Osteocyte (in vitro differentiated cells): ENCODE results near the gene DNTTIP2. TPM values are rescaled to one million over a fixed set of nuclear protein-coding genes. Genes with fewer than 3 reads are reported as not detected.
"Not testable (repeated sequence)": the region's sequence is repeated elsewhere in the genome, so short reads cannot be mapped to it uniquely, and the experiment has no call there.

Source experiments
- DNase-seq: peaks from one replicate; pipeline ENCODE4 v3.0.0; 2021; ENCODE audit warnings: mixed read lengths; ENCODE audit not compliant: unreplicated experiment; ENCODE audit errors: extremely low spot score
- H3K27ac Mint-ChIP-seq: one replicate; pipeline ENCODE4 v1.8.0; 2021; ENCODE audit warnings: mild to moderate bottlenecking, mixed read lengths; ENCODE audit not compliant: unreplicated experiment
- H3K27me3 Mint-ChIP-seq: one replicate; pipeline ENCODE4 v1.8.0; 2021; ENCODE audit warnings: mixed read lengths; ENCODE audit not compliant: unreplicated experiment
- H3K36me3 Mint-ChIP-seq: one replicate; pipeline ENCODE4 v1.8.0; 2021; ENCODE audit warnings: mixed read lengths; ENCODE audit not compliant: unreplicated experiment
- H3K4me1 Mint-ChIP-seq: one replicate; pipeline ENCODE4 v1.8.0; 2021; ENCODE audit warnings: mixed read lengths; ENCODE audit not compliant: unreplicated experiment
- H3K4me3 Mint-ChIP-seq: one replicate; pipeline ENCODE4 v1.8.0; 2021; ENCODE audit warnings: mild to moderate bottlenecking, moderate library complexity, mixed read lengths; ENCODE audit not compliant: unreplicated experiment
- H3K9me3 Mint-ChIP-seq: one replicate; pipeline ENCODE4 v1.8.0; 2021; ENCODE audit warnings: mixed read lengths; ENCODE audit not compliant: unreplicated experiment
- CTCF ChIP-seq: fragments of 200-600 bp; sonication (generic); IDR thresholded peaks from 2 replicates; pipeline ENCODE4 v1.5.0; 2021; ENCODE audit warnings: antibody characterized with exemption, mild to moderate bottlenecking, moderate library complexity
- total RNA-seq: library from RNA; stranded (reverse); gene quantifications from 2 replicates; pipeline ENCODE4 v1.2.1, GENCODE V29; 2021

DNTTIP2 gene
- total RNA-seq, 1 donor from 2014 or later: 48.0 TPM

- TF ChIP-seq CTCF: no peak
- Mint-ChIP-seq H3K4me1 (no peaks in the 10 kb centered on the region), H3K27me3 (peaks cover 23% of the 10 kb centered on the region), H3K36me3 (peaks cover 17% of the 10 kb centered on the region), H3K4me3 (no peak overlapping the region), H3K27ac (no peak overlapping the region), H3K9me3 (peaks cover 5% of the 10 kb centered on the region)
- no peak for DNase-seq
These were observed 14.8 kb downstream of the DNTTIP2 start for GRCh38 chr1:93864175-93864574.

GRCh38 chr1:93857653-93858052 is 21.4 kb downstream of the DNTTIP2 start:
- Mint-ChIP-seq H3K9me3 (peaks cover 10% of the 10 kb centered on the region), H3K27me3 (peaks cover 26% of the 10 kb centered on the region)
- H3K27ac Mint-ChIP-seq, H3K4me3 Mint-ChIP-seq, H3K36me3 Mint-ChIP-seq, H3K4me1 Mint-ChIP-seq, DNase-seq: not testable (repeated sequence)

GRCh38 chr1:93855983-93856382 is 23.0 kb downstream of the DNTTIP2 start:
- H3K36me3 Mint-ChIP-seq, H3K4me3 Mint-ChIP-seq, H3K27ac Mint-ChIP-seq, H3K4me1 Mint-ChIP-seq, DNase-seq: not testable (repeated sequence)
- Mint-ChIP-seq H3K27me3 (peaks cover 18% of the 10 kb centered on the region), H3K9me3 (peaks cover 10% of the 10 kb centered on the region)

- H3K36me3 Mint-ChIP-seq: no peaks in the 10 kb centered on the region
- TF ChIP-seq CTCF: no peak
- peaks cover 5% of the 10 kb centered on the region for H3K9me3 Mint-ChIP-seq
- peaks cover 15% of the 10 kb centered on the region for H3K27me3 Mint-ChIP-seq
- no peaks in the 10 kb centered on the region for H3K4me1 Mint-ChIP-seq
- H3K27ac Mint-ChIP-seq: no peak overlapping the region
- no peak overlapping the region for H3K4me3 Mint-ChIP-seq
- no peak for DNase-seq
These were observed 25.1 kb downstream of the DNTTIP2 start for GRCh38 chr1:93853940-93854339.

GRCh38 chr1:93851878-93852277 is 27.1 kb downstream of the DNTTIP2 start:
- Mint-ChIP-seq H3K9me3 (peaks cover 5% of the 10 kb centered on the region), H3K4me3 (no peak overlapping the region), H3K27ac (no peak overlapping the region), H3K27me3 (peaks cover 6% of the 10 kb centered on the region), H3K36me3 (no peaks in the 10 kb centered on the region), H3K4me1 (peaks cover 7% of the 10 kb centered on the region)
- DNase-seq: no peak
- TF ChIP-seq CTCF: no peak

GRCh38 chr1:93851327-93851712 is 27.7 kb downstream of the DNTTIP2 start:
- Mint-ChIP-seq H3K9me3 (peaks cover 5% of the 10 kb centered on the region), H3K4me1 (peaks cover 7% of the 10 kb centered on the region), H3K4me3 (no peak overlapping the region), H3K27me3 (peaks cover 6% of the 10 kb centered on the region), H3K36me3 (no peaks in the 10 kb centered on the region), H3K27ac (no peak overlapping the region)
- DNase-seq: no peak
- TF ChIP-seq CTCF: no peak
